Hematopoietic multipotent progenitor cell treated with erythropoietin and hydrocortisone succinate and interleukin-3 and kit ligand, for 6 days (in vitro differentiated cells): ENCODE data around the gene HGD.
"Not testable (repeated sequence)": the region's sequence is repeated elsewhere in the genome, so short reads cannot be mapped to it uniquely, and the experiment has no call there.

Source experiments
- DNase-seq: peaks from one replicate; pipeline ENCODE4 v3.0.0-alpha.2; 2015

Gene HGD

GRCh38 chr3:120678331-120678947, 3.6 kb downstream of the HGD start:
- DNase-seq: peak; percentile 83

- DNase-seq: not testable (repeated sequence)
Observed at GRCh38 chr3:120677193-120677592, 4.8 kb downstream of the HGD start.

- DNase-seq: no peak
Observed at GRCh38 chr3:120673116-120673515, 8.9 kb downstream of the HGD start.

- no peak for DNase-seq
Observed at GRCh38 chr3:120670576-120670975, 11.5 kb downstream of the HGD start.

- DNase-seq: no peak
Observed at GRCh38 chr3:120664926-120665325, 17.1 kb downstream of the HGD start.

GRCh38 chr3:120661945-120662344, 20.1 kb downstream of the HGD start:
- no peak for DNase-seq

GRCh38 chr3:120661106-120661905, 20.7 kb downstream of the HGD start:
- DNase-seq: no peak

GRCh38 chr3:120659834-120660233, 22.2 kb downstream of the HGD start:
- DNase-seq: no peak

- no peak for DNase-seq
Observed at GRCh38 chr3:120659285-120659684, 22.8 kb downstream of the HGD start.

- DNase-seq: no peak
Observed at GRCh38 chr3:120652896-120653545, 29.0 kb downstream of the HGD start.

- DNase-seq: peak; percentile 5
Observed at GRCh38 chr3:120652281-120652680, 29.8 kb downstream of the HGD start.

GRCh38 chr3:120650311-120650710, 31.7 kb downstream of the HGD start:
- DNase-seq: no peak

GRCh38 chr3:120649830-120650233, 32.2 kb downstream of the HGD start:
- DNase-seq: no peak

- no peak for DNase-seq
Observed at GRCh38 chr3:120648290-120648689, 33.7 kb downstream of the HGD start.

GRCh38 chr3:120646771-120647432, 35.1 kb downstream of the HGD start:
- DNase-seq: peak; percentile 22

- DNase-seq: no peak
Observed at GRCh38 chr3:120645083-120645845, 36.8 kb downstream of the HGD start.

- DNase-seq: peak; percentile 85
Observed at GRCh38 chr3:120642368-120642948, 39.6 kb downstream of the HGD start.

- DNase-seq: no peak
Observed at GRCh38 chr3:120641696-120642246, 40.3 kb downstream of the HGD start.

GRCh38 chr3:120640231-120640630, 41.8 kb downstream of the HGD start:
- DNase-seq: no peak

GRCh38 chr3:120638820-120639219, 43.2 kb downstream of the HGD start:
- DNase-seq: not testable (repeated sequence)

GRCh38 chr3:120637851-120638559, 44.0 kb downstream of the HGD start:
- peak; percentile 19 for DNase-seq
